ENCODE measurements around the gene GNB1L. TPM values are rescaled to one million over a fixed set of nuclear protein-coding genes. Genes with fewer than 3 reads are reported as not detected.
A peak's percentile ranks its signal among the peaks of the same experiment; 100 is the strongest.

The GNB1L gene
- total RNA-seq, 1 experiment from 2014 or later: 18.0 TPM

GRCh38 chr22:19875061-19875530 is 20.4 kb upstream of the GNB1L start (continued):
- no peak for TF ChIP-seq ZNF219 (CRISPR knock-in tag; IDR thresholded peaks at IDR 0.05; ENCODE audit: borderline replicate concordance)
- TF ChIP-seq ZNF423 (CRISPR knock-in tag; IDR thresholded peaks at IDR 0.05): no peak
- no peak for TF ChIP-seq GABPB1 (CRISPR knock-in tag; IDR thresholded peaks at IDR 0.05)
- no peak for TF ChIP-seq ZNF396 (CRISPR knock-in tag; IDR thresholded peaks at IDR 0.05; ENCODE audit: borderline replicate concordance)

- 0 out of 2 replicates have a peak, but pooled peaks cover 3% of the 10 kb centered on the region for H3K4me1 Mint-ChIP-seq
- DNase-seq (ENCODE audit: low spot score) (peak; percentile 12), ATAC-seq (no peak)
- POLR2A ChIA-PET: interaction anchor here (1.0 kb wide), 1 partner anchor 20 kb away, joined by 4 read pairs; the partner anchor contains the start of genes GNB1L and RTL10
- no peaks in the 10 kb centered on the region for H3K9me3 Mint-ChIP-seq
- no peak overlapping the region for H3K4me3 Mint-ChIP-seq
- CTCF ChIA-PET: interaction anchor here (0.9 to 1.3 kb wide), 4 partner anchors 28 to 195 kb away, joined by 3 to 4 read pairs (median 3); partner anchors contain the start of gene GP1BB
- H3K27ac Mint-ChIP-seq: no peak overlapping the region
- TF ChIP-seq EMX1 (CRISPR knock-in tag; IDR thresholded peaks at IDR 0.05) (no peak), PRRX2 (CRISPR knock-in tag; IDR thresholded peaks at IDR 0.05) (no peak), ZNF121 (CRISPR knock-in tag; IDR thresholded peaks at IDR 0.05) (no peak), ZNF423 (CRISPR knock-in tag; IDR thresholded peaks at IDR 0.05) (no peak), TEAD1 (CRISPR knock-in tag; IDR thresholded peaks at IDR 0.05) (no peak), FOXP1 (CRISPR knock-in tag; IDR thresholded peaks at IDR 0.05; ENCODE audit: borderline replicate concordance) (no peak)
- no peaks in the 10 kb centered on the region for H3K36me3 Mint-ChIP-seq
- H3K27me3 Mint-ChIP-seq (ENCODE audit: low read depth): no peaks in the 10 kb centered on the region
Measured at GRCh38 chr22:19874307-19875060, 19.8 kb upstream of the GNB1L start.

GRCh38 chr22:19873960-19874306 is 19.3 kb upstream of the GNB1L start:
- ChIA-PET POLR2A (interaction anchor here (1.0 kb wide), 1 partner anchor 20 kb away, joined by 4 read pairs; the partner anchor contains the start of genes GNB1L and RTL10), CTCF (interaction anchor here (0.9 to 1.1 kb wide), 3 partner anchors 29 to 150 kb away, joined by 3 read pairs; partner anchors contain the start of gene GP1BB)
- Mint-ChIP-seq H3K4me3 (no peak overlapping the region), H3K27me3 (ENCODE audit: low read depth) (no peaks in the 10 kb centered on the region), H3K9me3 (no peaks in the 10 kb centered on the region), H3K4me1 (peaks cover 2% of the 10 kb centered on the region; the same call in 1 of the 2 replicates), H3K27ac (peak overlapping the region; percentile 45; the same call in 1 of the 2 replicates), H3K36me3 (no peaks in the 10 kb centered on the region)
- DNase-seq (ENCODE audit: low spot score): no peak
- TF ChIP-seq ZNF532 (CRISPR knock-in tag; IDR thresholded peaks at IDR 0.05; ENCODE audit: borderline replicate concordance): no peak
- no peak for TF ChIP-seq CDX4 (CRISPR knock-in tag; IDR thresholded peaks at IDR 0.05; ENCODE audit: borderline replicate concordance)
- no peak for TF ChIP-seq KAT7 (CRISPR knock-in tag; IDR thresholded peaks at IDR 0.05; ENCODE audit: borderline replicate concordance)
- TF ChIP-seq MLX (CRISPR knock-in tag; IDR thresholded peaks at IDR 0.05): no peak
- no peak for TF ChIP-seq SMAD3 (CRISPR knock-in tag; IDR thresholded peaks at IDR 0.05; ENCODE audit: borderline replicate concordance)
- no peak for ATAC-seq

Measured in WTC11 (cell line).